Superior temporal gyrus (tissue), 1 donor: Measurements from ENCODE around the gene SH2B2.

Source experiments
- DNase-seq: peaks from one replicate; pipeline ENCODE4 v3.0.0-alpha.2; 2016; ENCODE audit errors: extremely low spot score

Gene SH2B2

GRCh38 chr7:102286237-102287110, at the start of gene SH2B2:
TSS of gene SH2B2 (plus strand) at chr7:102286868. CDS start at chr7:102300551, 13,683 bp downstream.
- peak; percentile 26 for DNase-seq

GRCh38 chr7:102239206-102239820, 47.4 kb upstream of the SH2B2 start:
- DNase-seq: no peak

- DNase-seq: no peak
Measured at GRCh38 chr7:102241431-102241830, 45.2 kb upstream of the SH2B2 start.

- DNase-seq: no peak
Measured at GRCh38 chr7:102244601-102245000, 42.1 kb upstream of the SH2B2 start.

GRCh38 chr7:102248081-102248455, 38.6 kb upstream of the SH2B2 start:
- DNase-seq: no peak

- no peak for DNase-seq
Measured at GRCh38 chr7:102248456-102249395, 37.9 kb upstream of the SH2B2 start.

GRCh38 chr7:102251531-102252365, 34.9 kb upstream of the SH2B2 start:
- DNase-seq: no peak

GRCh38 chr7:102252366-102252982, 34.2 kb upstream of the SH2B2 start:
- DNase-seq: no peak

GRCh38 chr7:102253066-102253972, 33.3 kb upstream of the SH2B2 start:
- DNase-seq: no peak

GRCh38 chr7:102253973-102254370, 32.7 kb upstream of the SH2B2 start:
- DNase-seq: no peak

- DNase-seq: no peak
Measured at GRCh38 chr7:102254521-102254920, 32.1 kb upstream of the SH2B2 start.

GRCh38 chr7:102255501-102255900, 31.2 kb upstream of the SH2B2 start:
- DNase-seq: peak; percentile 40

- no peak for DNase-seq
Measured at GRCh38 chr7:102255916-102256315, 30.8 kb upstream of the SH2B2 start.

- no peak for DNase-seq
Measured at GRCh38 chr7:102258073-102258748, 28.5 kb upstream of the SH2B2 start.

- no peak for DNase-seq
Measured at GRCh38 chr7:102258749-102259107, 27.9 kb upstream of the SH2B2 start.

GRCh38 chr7:102260856-102261255, 25.8 kb upstream of the SH2B2 start:
- DNase-seq: peak; percentile 61

GRCh38 chr7:102261451-102261850, 25.2 kb upstream of the SH2B2 start:
- peak; percentile 33 for DNase-seq

GRCh38 chr7:102262546-102262945, 24.1 kb upstream of the SH2B2 start:
- no peak for DNase-seq

GRCh38 chr7:102264367-102264891, 22.2 kb upstream of the SH2B2 start:
- no peak for DNase-seq
